D721Med (cell line): Measurements from ENCODE around the gene TUBGCP5.
"Not testable (repeated sequence)": the region's sequence is repeated elsewhere in the genome, so short reads cannot be mapped to it uniquely, and the experiment has no call there.

Experiments
- DNase-seq: peaks from one replicate; pipeline ENCODE4 v3.0.0; 2011; ENCODE audit warnings: low spot score; ENCODE audit not compliant: insufficient read length
- FAIRE-seq: peaks from 2 replicates; lab custom pipeline; 2011; peaks lifted over from hg19 to GRCh38; lab: Jason Lieb, UNC
- CTCF ChIP-seq: IDR thresholded peaks from 2 replicates; pipeline ENCODE4 v1.5.1; 2012; ENCODE audit warnings: mild to moderate bottlenecking, control low read depth; ENCODE audit not compliant: insufficient read depth; ENCODE audit errors: missing control alignments

The TUBGCP5 gene

GRCh38 chr15:23055316-23055715 lies 15.9 kb upstream of the TUBGCP5 start:
- DNase-seq: no peak
- TF ChIP-seq CTCF: no peak
- FAIRE-seq: no peak

DNA sequence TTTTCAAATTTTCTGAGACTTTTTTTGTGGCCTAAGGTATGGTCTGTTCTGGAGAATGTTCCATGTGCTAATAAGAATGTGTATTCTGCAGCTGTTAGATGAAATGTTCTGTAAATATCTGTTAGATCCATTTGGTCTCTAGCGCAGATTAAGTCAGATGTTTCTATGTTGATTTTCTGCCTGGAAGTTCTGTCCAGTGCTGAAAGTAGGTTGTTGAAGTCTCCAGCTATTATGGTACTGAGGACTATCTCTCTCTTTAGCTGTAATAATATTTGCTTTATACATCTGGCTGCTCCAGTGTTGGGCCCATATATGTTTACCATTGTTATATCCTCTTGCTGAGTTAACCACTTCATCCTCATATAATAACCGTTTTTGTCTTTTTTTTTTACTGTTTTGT lies 13.2 kb upstream of the TUBGCP5 start:
- DNase-seq: no peak
- FAIRE-seq: no peak
- TF ChIP-seq CTCF: no peak

GRCh38 chr15:23050708-23051107 lies 11.3 kb upstream of the TUBGCP5 start:
- DNase-seq (no peak), FAIRE-seq (no peak)
- TF ChIP-seq CTCF: no peak

DNA sequence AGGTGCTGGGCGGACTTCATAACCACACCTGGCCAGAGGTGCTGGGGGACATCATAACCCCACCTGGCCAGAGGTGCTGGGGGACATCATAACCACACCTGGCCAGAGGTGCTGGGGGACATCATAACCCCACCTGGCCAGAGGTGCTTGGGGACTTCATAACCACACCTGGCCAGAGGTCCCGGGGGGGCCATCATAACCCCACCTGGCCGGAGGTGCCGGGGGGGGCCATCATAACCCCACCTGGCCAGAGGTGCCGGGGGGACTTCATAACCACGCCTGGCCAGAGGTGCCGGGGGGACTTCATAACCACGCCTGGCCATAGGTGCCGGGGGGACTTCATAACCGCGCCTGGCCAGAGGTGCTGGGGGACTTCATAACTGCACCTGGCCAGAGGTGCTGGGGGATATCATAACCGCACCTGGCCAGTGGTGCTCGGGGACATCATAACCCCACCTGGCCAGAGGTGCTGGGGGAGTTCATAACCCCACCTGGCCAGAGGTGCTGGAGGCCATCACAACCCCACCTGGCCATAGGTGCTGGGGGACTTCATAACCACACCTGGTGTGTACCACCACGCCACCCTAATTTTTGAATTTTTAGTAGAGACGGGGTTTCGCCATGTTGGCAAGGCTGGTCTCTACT lies 10.7 kb upstream of the TUBGCP5 start:
- no peak for TF ChIP-seq CTCF
- no peak for FAIRE-seq
- DNase-seq: no peak

DNA sequence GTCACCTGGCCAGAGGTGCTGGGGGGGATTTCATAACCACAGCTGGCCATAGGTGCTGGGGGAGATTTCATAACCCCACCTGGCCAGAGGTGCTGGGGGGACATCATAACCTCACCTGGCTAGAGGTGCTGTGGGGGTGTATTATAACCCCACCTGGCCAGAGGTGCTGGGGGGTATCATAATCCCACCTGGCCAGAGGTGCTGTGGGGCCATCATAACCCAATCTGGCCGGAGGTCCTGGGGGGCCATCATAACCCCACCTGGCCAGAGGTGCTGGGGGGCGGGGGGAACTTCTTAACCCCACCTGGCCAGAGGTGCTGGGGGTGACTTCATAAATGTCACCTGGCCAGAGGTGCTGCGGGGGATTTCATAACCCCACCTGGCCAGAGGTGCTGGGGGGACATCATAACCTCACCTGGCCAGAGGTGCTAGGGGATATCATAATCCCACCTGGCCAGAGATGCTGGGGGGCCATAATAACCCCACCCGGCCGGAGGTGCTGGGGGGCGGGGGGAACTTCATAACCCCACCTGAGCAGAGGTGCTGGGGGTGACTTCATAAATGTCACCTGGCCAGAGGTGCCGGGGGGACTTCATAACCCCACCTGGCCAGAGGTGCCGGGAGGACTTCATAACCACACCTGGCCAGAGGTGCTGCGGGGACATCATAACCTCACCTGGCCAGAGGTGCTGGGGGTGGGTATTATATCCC lies 9.4 kb upstream of the TUBGCP5 start:
- not testable (repeated sequence) for DNase-seq, FAIRE-seq

DNA sequence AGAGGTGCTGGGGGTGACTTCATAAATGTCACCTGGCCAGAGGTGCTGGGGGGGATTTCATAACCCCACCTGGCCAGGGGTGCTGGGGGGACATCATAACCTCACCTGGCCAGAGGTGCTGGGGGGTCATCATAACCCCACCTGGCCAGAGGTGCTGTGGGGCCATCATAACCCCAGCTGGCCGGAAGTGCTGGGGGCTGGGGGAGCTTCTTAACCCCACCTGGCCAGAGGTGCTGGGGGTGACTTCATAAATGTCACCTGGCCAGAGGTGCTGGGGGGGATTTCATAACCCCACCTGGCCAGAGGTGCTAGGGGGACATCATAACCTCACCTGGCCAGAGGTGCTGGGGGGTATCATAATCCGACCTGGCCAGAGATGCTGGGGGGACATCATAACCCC lies 4.6 kb upstream of the TUBGCP5 start:
- not testable (repeated sequence) for FAIRE-seq

DNA sequence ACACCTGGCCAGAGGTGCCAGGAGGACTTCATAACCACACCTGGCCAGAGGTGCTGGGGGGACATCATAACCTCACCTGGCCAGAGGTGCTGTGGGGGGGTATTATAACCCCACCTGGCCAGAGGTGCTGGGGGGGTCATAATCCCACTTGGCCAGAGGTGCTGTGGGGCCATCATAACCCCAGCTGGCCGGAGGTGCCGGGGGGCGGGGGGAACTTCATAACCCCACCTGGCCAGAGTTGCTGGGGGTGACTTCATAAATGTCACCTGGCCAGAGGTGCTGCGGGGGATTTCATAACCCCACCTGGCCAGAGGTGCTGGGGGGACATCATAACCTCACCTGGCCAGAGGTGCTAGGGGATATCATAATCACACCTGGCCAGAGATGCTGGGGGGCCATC lies 4.2 kb upstream of the TUBGCP5 start:
- not testable (repeated sequence) for FAIRE-seq, DNase-seq

More for the DNA sequence above, 4.6 kb upstream of the TUBGCP5 start:
- DNase-seq: not testable (repeated sequence)

GRCh38 chr15:23041736-23042135 lies 2.4 kb upstream of the TUBGCP5 start:
- not testable (repeated sequence) for DNase-seq, FAIRE-seq

GRCh38 chr15:23039917-23040281 lies 530 bp upstream of the TUBGCP5 start:
- no peak for FAIRE-seq
- TF ChIP-seq CTCF: no peak
- DNase-seq: peak; percentile 21
